HepG2 (cell line): ENCODE results near the gene BRAF. TPM values are rescaled to one million over a fixed set of nuclear protein-coding genes. Genes with fewer than 3 reads are reported as not detected.
A peak's percentile ranks its signal among the peaks of the same experiment; 100 is the strongest.

Experiments
- MIER3 ChIP-seq: IDR thresholded peaks from 2 replicates; pipeline ENCODE4 v1.6.1; 2016; ENCODE audit warnings: missing compliant biosample characterization, borderline replicate concordance
- POGZ ChIP-seq: sonication (generic); formaldehyde crosslinking; IDR thresholded peaks from 2 replicates; pipeline ENCODE4 v1.4.0; 2020; ENCODE audit warnings: mild to moderate bottlenecking, missing genetic modification reagents
- POLR2G ChIP-seq: fragments of 200-400 bp; formaldehyde crosslinking; IDR thresholded peaks from 2 replicates; pipeline ENCODE4 v1.6.1; 2018; ENCODE audit warnings: mild to moderate bottlenecking, low read depth, low read length, moderate library complexity
- UBTF ChIP-seq: sonication (generic); formaldehyde crosslinking; IDR thresholded peaks from 2 replicates; pipeline ENCODE4 v1.4.0; 2020; ENCODE audit warnings: mild to moderate bottlenecking, missing genetic modification reagents
- ZBTB40 ChIP-seq, 2 experiments: fragments of 450-650 bp in 1 of 2; sonication (generic) in 1 of 2; formaldehyde crosslinking in 1 of 2; IDR thresholded peaks; 2 replicates each; pipeline versions ENCODE4 v1.6.1 to v1.8.0; 2016 to 2022; ENCODE audit warnings: antibody characterized with exemption in 1 of 2, mild to moderate bottlenecking in 1 of 2, missing genetic modification reagents in 1 of 2
- ZFP1 ChIP-seq: IDR thresholded peaks from 2 replicates; pipeline ENCODE4 v1.6.1; 2016
- ZNF766 ChIP-seq: sonication (generic); formaldehyde crosslinking; IDR thresholded peaks from 2 replicates; pipeline ENCODE4 v1.5.0; 2020; ENCODE audit warnings: missing genetic modification reagents, borderline replicate concordance
- polyA plus RNA-seq, 8 experiments: library from polyadenylated mRNA; depleted of rRNA in 3 of 8; stranded (reverse) in 7 of 8; unstranded in 1 of 8; fragments of >200 nt; fragmentation: Illumina TruSeq in 4 of 8; extraction: Trizol in 4 of 8; gene quantifications; 2 replicates each; pipeline versions ENCODE4 v1.2.1 to v1.2.3, GENCODE V29; 2011 to 2016; ENCODE audit warnings: low read depth in 4 of 8, missing spikeins in 1 of 8, mixed read lengths in 1 of 8; ENCODE audit not compliant: insufficient read depth in 1 of 8
- total RNA-seq, 5 experiments: library from RNA; depleted of rRNA; stranded (reverse); fragments of >200 nt; fragmentation: Illumina TruSeq; extraction: Trizol; gene quantifications; 2 replicates each; pipeline ENCODE4 v1.2.3, GENCODE V29; 2016; ENCODE audit warnings: low read depth in 1 of 5
- TF ChIP-seq, protein P1 (sequence below): sonication (generic); formaldehyde crosslinking; conservative IDR thresholded peaks from 2 replicates; pipeline ENCODE4 v1.5.0; 2020; ENCODE audit warnings: missing genetic modification reagents
- TF ChIP-seq, protein P2 (sequence below): IDR thresholded peaks from 2 replicates; pipeline ENCODE4 v1.6.1; 2016; ENCODE audit warnings: mild to moderate bottlenecking
- TF ChIP-seq, protein P3 (sequence below): IDR thresholded peaks from 2 replicates; pipeline ENCODE4 v1.6.1; 2016; ENCODE audit warnings: low read depth, control low read depth

The BRAF gene
- total and polyA plus RNA-seq, 2 of the 13 experiments (the other 11 are each of a cell fraction or from before 2014, with no cell fraction given): 12.5 to 13.4 TPM

DNA sequence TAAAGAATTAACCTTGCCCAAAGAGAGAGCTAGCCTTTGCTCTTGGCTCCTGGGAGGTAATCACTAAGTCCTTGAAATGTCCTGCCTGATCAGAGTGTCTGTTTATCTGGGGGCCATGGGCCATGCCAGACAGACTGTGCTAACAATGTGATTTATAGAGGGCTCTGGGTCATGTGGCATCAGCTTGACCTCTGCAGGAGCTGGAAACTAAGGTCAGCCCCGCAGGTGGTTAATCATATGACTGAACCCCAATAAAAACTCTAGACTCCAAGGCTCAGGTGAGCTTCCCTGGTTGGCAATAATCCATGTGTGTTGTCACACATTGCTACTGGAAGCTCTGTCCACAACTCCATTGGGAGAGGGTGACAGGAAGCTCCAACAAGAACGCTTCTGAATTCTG lies 180.7 kb downstream of the BRAF start (continued):
- TF ChIP-seq, protein P1, sequence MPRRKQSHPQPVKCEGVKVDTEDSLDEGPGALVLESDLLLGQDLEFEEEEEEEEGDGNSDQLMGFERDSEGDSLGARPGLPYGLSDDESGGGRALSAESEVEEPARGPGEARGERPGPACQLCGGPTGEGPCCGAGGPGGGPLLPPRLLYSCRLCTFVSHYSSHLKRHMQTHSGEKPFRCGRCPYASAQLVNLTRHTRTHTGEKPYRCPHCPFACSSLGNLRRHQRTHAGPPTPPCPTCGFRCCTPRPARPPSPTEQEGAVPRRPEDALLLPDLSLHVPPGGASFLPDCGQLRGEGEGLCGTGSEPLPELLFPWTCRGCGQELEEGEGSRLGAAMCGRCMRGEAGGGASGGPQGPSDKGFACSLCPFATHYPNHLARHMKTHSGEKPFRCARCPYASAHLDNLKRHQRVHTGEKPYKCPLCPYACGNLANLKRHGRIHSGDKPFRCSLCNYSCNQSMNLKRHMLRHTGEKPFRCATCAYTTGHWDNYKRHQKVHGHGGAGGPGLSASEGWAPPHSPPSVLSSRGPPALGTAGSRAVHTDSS (CRISPR knock-in tag): no peak
- TF ChIP-seq, protein P2, sequence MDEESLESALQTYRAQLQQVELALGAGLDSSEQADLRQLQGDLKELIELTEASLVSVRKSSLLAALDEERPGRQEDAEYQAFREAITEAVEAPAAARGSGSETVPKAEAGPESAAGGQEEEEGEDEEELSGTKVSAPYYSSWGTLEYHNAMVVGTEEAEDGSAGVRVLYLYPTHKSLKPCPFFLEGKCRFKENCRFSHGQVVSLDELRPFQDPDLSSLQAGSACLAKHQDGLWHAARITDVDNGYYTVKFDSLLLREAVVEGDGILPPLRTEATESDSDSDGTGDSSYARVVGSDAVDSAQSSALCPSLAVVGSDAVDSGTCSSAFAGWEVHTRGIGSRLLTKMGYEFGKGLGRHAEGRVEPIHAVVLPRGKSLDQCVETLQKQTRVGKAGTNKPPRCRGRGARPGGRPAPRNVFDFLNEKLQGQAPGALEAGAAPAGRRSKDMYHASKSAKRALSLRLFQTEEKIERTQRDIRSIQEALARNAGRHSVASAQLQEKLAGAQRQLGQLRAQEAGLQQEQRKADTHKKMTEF (CRISPR knock-in tag): peak; percentile 21; the same call in 1 of the 2 replicates
- no peak for TF ChIP-seq UBTF
- TF ChIP-seq, protein P3, sequence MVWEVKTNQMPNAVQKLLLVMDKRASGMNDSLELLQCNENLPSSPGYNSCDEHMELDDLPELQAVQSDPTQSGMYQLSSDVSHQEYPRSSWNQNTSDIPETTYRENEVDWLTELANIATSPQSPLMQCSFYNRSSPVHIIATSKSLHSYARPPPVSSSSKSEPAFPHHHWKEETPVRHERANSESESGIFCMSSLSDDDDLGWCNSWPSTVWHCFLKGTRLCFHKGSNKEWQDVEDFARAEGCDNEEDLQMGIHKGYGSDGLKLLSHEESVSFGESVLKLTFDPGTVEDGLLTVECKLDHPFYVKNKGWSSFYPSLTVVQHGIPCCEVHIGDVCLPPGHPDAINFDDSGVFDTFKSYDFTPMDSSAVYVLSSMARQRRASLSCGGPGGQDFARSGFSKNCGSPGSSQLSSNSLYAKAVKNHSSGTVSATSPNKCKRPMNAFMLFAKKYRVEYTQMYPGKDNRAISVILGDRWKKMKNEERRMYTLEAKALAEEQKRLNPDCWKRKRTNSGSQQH (CRISPR knock-in tag): no peak
- no peak for TF ChIP-seq ZFP1
- no peak for TF ChIP-seq MIER3
- TF ChIP-seq ZBTB40 (IDR thresholded peaks at IDR 0.05): no peak
- TF ChIP-seq ZBTB40 (CRISPR knock-in tag; IDR thresholded peaks at IDR 0.05): no peak
- peak; percentile 56; the same call in 1 of the 2 replicates for TF ChIP-seq POGZ
- no peak for TF ChIP-seq POLR2G
- TF ChIP-seq ZNF766 (CRISPR knock-in tag): 0 out of 2 replicates have a peak, but pooled peaks have one; percentile 33
